MCF 10A (cell line): ENCODE results near the gene SORBS2. TPM values are rescaled to one million over a fixed set of nuclear protein-coding genes. Genes with fewer than 3 reads are reported as not detected.

ENCODE experiments used
- BruUV-seq: library from RNA; stranded (reverse); fragments of 400-500 nt; replicated peaks from 2 replicates; lab custom pipeline; 2021; lab: Mats Ljungman, UMichigan
- CTCF ChIA-PET: fragments of 300-600 bp; sonication (Branson Sonifier 250); formaldehyde crosslinking; extraction: SDS; loops from one replicate; lab custom pipeline; 2021; ENCODE audit warnings: antibody characterized with exemption, inconsistent platforms; lab: Yijun Ruan, JAX
- POLR2A ChIA-PET: fragments of 300-600, 350-650 bp; sonication (Branson Sonifier 250); formaldehyde crosslinking; extraction: SDS; loops from one replicate; lab custom pipeline; 2020; ENCODE audit warnings: antibody characterized with exemption, inconsistent platforms; lab: Yijun Ruan, JAX
- DNase-seq: peaks from one replicate; pipeline ENCODE4 v3.0.0-alpha.2; 2018; ENCODE audit not compliant: unreplicated experiment
- H3K27ac Mint-ChIP-seq: one replicate; pipeline ENCODE4 v1.8.0; 2022; ENCODE audit warnings: mild to moderate bottlenecking, low read depth, mixed read lengths; ENCODE audit not compliant: unreplicated experiment
- H3K27me3 Mint-ChIP-seq: one replicate; pipeline ENCODE4 v1.8.0; 2022; ENCODE audit warnings: mixed read lengths; ENCODE audit not compliant: insufficient read depth, unreplicated experiment
- H3K36me3 Mint-ChIP-seq: one replicate; pipeline ENCODE4 v1.8.0; 2022; ENCODE audit warnings: mild to moderate bottlenecking, moderate library complexity, mixed read lengths; ENCODE audit not compliant: insufficient read depth, unreplicated experiment
- H3K4me1 Mint-ChIP-seq: one replicate; pipeline ENCODE4 v1.8.0; 2022; ENCODE audit warnings: mixed read lengths; ENCODE audit not compliant: insufficient read depth, unreplicated experiment
- H3K4me3 Mint-ChIP-seq: one replicate; pipeline ENCODE4 v1.8.0; 2022; ENCODE audit warnings: mild to moderate bottlenecking, moderate library complexity, mixed read lengths; ENCODE audit not compliant: unreplicated experiment
- H3K9me3 Mint-ChIP-seq: one replicate; pipeline ENCODE4 v1.8.0; 2022; ENCODE audit warnings: mixed read lengths; ENCODE audit not compliant: unreplicated experiment
- CTCF ChIP-seq: fragments of 200-600 bp; IDR thresholded peaks from one replicate; pipeline ENCODE4 v1.8.0; 2022; ENCODE audit warnings: antibody characterized with exemption, mild to moderate bottlenecking; ENCODE audit not compliant: unreplicated experiment
- intact Hi-C: fragments of 100-400 bp; cut with micrococcal nuclease; formaldehyde crosslinking; loops from 2 replicates; pipeline ENCODE4 v1.14.1; 2022
- total RNA-seq: library from RNA; stranded (reverse); gene quantifications from 2 replicates; pipeline ENCODE4 v1.2.3, GENCODE V29; 2022

Gene SORBS2
- total RNA-seq, 1 experiment from 2014 or later: 19.3 TPM

DNA sequence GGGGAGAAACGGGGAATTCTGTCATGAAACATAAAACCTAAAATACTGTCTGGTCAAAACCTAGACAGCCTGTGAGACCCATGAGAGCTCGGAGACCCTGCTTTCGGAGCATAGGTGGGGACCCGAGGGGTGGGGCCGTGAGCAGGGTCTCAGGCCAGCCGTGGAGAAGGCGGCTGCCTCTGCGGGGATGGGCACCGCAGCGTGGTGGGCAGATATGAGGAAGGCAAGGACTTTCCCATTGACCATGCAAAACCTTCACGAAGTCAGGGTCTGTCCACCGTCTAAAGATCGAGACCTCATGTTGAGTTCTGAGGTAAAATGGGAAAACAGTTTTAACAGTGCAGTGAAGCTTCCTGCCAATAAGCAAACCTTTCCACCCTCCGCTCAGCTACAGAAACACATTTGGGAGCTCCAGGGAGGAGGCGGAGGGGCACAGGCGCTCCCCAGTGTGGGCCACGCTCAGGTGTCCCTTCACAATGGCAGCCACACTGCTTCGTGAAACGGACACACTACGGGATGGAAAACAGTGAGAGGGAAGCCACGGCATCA, 74.4 kb downstream of the SORBS2 start:
- no peaks in the 10 kb centered on the region for H3K36me3 Mint-ChIP-seq
- no peak for DNase-seq
- peak overlapping the region; percentile 87 for H3K27ac Mint-ChIP-seq
- peak overlapping the region; percentile 56 for H3K4me3 Mint-ChIP-seq
- H3K4me1 Mint-ChIP-seq: peaks cover 43% of the 10 kb centered on the region
- no TSS peak for BruUV-seq
- CTCF ChIA-PET: interaction anchor here (1.2 kb wide), 1 partner anchor 299 kb away, joined by 3 read pairs; no protein-coding TSS in a partner anchor
- POLR2A ChIA-PET: interaction anchor here (0.6 to 3.6 kb wide), 12 partner anchors 10 to 312 kb away, joined by 3 to 41 read pairs (median 5); partner anchors contain the start of genes SORBS2 and UFSP2
- no peaks in the 10 kb centered on the region for H3K9me3 Mint-ChIP-seq
- H3K27me3 Mint-ChIP-seq: no peaks in the 10 kb centered on the region
- TF ChIP-seq CTCF: no peak
- intact Hi-C loops: loop anchor here (5.0 to 10.0 kb wide), 2 partner anchors 35 to 93 kb away; no protein-coding TSS in a partner anchor

- Mint-ChIP-seq H3K4me1 (peaks cover 41% of the 10 kb centered on the region), H3K27me3 (no peaks in the 10 kb centered on the region), H3K4me3 (no peak overlapping the region), H3K9me3 (no peaks in the 10 kb centered on the region), H3K36me3 (no peaks in the 10 kb centered on the region), H3K27ac (peak overlapping the region; percentile 87)
- POLR2A ChIA-PET: interaction anchor here (1.5 to 3.6 kb wide), 2 partner anchors 25 to 74 kb away, joined by 11 to 41 read pairs; partner anchors contain the start of gene SORBS2
- intact Hi-C loops: loop anchor here (5.0 to 10.0 kb wide), 2 partner anchors 35 to 92 kb away; no protein-coding TSS in a partner anchor
- TF ChIP-seq CTCF: no peak
- no TSS peak for BruUV-seq
- CTCF ChIA-PET: no interaction called here
- DNase-seq: no peak
These were observed 75.1 kb downstream of the SORBS2 start for GRCh38 chr4:185736882-185737281.

GRCh38 chr4:185735866-185736400, 76.1 kb downstream of the SORBS2 start:
- BruUV-seq: no TSS peak
- no peak overlapping the region for H3K27ac Mint-ChIP-seq
- peak; percentile 40 for DNase-seq
- intact Hi-C loops: loop anchor here (5.0 to 10.0 kb wide), 2 partner anchors 36 to 91 kb away; no protein-coding TSS in a partner anchor
- no peaks in the 10 kb centered on the region for H3K27me3 Mint-ChIP-seq
- no peak for TF ChIP-seq CTCF
- peaks cover 43% of the 10 kb centered on the region for H3K4me1 Mint-ChIP-seq
- no peaks in the 10 kb centered on the region for H3K9me3 Mint-ChIP-seq
- no peak overlapping the region for H3K4me3 Mint-ChIP-seq
- H3K36me3 Mint-ChIP-seq: no peaks in the 10 kb centered on the region
- POLR2A ChIA-PET: interaction anchor here (1.6 kb wide), 1 partner anchor 24 kb away, joined by 3 read pairs; no protein-coding TSS in a partner anchor
- CTCF ChIA-PET: interaction anchor here (1.0 kb wide), 1 partner anchor 27 kb away, joined by 4 read pairs; no protein-coding TSS in a partner anchor

- intact Hi-C loops: loop anchor here (5.0 to 10.0 kb wide), 2 partner anchors 37 to 90 kb away; no protein-coding TSS in a partner anchor
- CTCF ChIA-PET: interaction anchor here (0.9 to 1.1 kb wide), 3 partner anchors 13 to 38 kb away, joined by 3 to 4 read pairs (median 3); no protein-coding TSS in a partner anchor
- no peak for DNase-seq
- no peaks in the 10 kb centered on the region for H3K27me3 Mint-ChIP-seq
- no peak overlapping the region for H3K27ac Mint-ChIP-seq
- no TSS peak for BruUV-seq
- TF ChIP-seq CTCF: no peak
- H3K36me3 Mint-ChIP-seq: no peaks in the 10 kb centered on the region
- H3K4me3 Mint-ChIP-seq: no peak overlapping the region
- no peaks in the 10 kb centered on the region for H3K9me3 Mint-ChIP-seq
- peaks cover 38% of the 10 kb centered on the region for H3K4me1 Mint-ChIP-seq
- POLR2A ChIA-PET: interaction anchor here (0.7 to 1.6 kb wide), 6 partner anchors 9 to 105 kb away, joined by 3 to 5 read pairs (median 4); partner anchors contain the start of gene SORBS2
These were observed 77.1 kb downstream of the SORBS2 start for GRCh38 chr4:185734930-185735329.
